B cell (primary cell): ENCODE results near the gene DNAH12.

ENCODE experiments used
- EZH2 ChIP-seq: IDR thresholded peaks from 2 replicates; pipeline ENCODE4 v1.6.1; 2012; ENCODE audit warnings: borderline replicate concordance, low read depth, mild to moderate bottlenecking, moderate library complexity, low read length; ENCODE audit not compliant: insufficient read depth, poor library complexity, severe bottlenecking
- TF ChIP-seq, protein P1 (sequence below): fragments of 200-600 bp; IDR thresholded peaks from one replicate; pipeline ENCODE4 v1.8.0; 2022; ENCODE audit warnings: antibody characterized with exemption, mild to moderate bottlenecking

DNA sequence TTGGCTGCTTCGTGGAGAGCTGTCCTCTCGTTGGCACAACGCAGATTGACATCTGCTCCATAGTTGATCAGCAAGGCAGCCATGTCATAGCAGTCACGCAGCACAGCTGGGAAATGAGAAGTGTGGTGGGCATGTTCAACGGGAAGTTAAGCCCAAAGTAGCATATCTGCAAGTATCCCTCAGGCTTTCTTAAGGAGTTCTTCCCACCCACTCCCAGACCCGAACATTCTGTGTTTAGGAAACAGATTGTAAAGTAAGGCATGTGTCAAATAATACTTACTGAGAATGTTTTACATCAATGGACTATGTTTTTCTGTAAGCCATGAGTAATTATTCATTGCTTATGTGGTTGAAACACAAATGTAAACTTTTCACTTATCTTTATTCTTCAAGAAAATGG lies 260.8 kb downstream of the DNAH12 start:
- TF ChIP-seq EZH2, result no peak
- TF ChIP-seq, protein P1, sequence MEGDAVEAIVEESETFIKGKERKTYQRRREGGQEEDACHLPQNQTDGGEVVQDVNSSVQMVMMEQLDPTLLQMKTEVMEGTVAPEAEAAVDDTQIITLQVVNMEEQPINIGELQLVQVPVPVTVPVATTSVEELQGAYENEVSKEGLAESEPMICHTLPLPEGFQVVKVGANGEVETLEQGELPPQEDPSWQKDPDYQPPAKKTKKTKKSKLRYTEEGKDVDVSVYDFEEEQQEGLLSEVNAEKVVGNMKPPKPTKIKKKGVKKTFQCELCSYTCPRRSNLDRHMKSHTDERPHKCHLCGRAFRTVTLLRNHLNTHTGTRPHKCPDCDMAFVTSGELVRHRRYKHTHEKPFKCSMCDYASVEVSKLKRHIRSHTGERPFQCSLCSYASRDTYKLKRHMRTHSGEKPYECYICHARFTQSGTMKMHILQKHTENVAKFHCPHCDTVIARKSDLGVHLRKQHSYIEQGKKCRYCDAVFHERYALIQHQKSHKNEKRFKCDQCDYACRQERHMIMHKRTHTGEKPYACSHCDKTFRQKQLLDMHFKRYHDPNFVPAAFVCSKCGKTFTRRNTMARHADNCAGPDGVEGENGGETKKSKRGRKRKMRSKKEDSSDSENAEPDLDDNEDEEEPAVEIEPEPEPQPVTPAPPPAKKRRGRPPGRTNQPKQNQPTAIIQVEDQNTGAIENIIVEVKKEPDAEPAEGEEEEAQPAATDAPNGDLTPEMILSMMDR, result no peak
